ENCODE measurements around the gene BBS2.
"Not testable (repeated sequence)": the region's sequence is repeated elsewhere in the genome, so short reads cannot be mapped to it uniquely, and the experiment has no call there.

BBS2 gene

GRCh38 chr16:56532714-56533113, 12.9 kb upstream of the BBS2 start:
- Histone ChIP-seq H3K4me3 (no peak overlapping the region), H3K27ac (no peak overlapping the region)

- no peak overlapping the region for H3K4me3 ChIP-seq
- H3K27ac ChIP-seq = no peak overlapping the region
Observed at GRCh38 chr16:56530872-56531271, 11.0 kb upstream of the BBS2 start.

- Histone ChIP-seq H3K4me3 (no peak overlapping the region), H3K27ac (no peak overlapping the region)
Observed at GRCh38 chr16:56525236-56525635, 5.4 kb upstream of the BBS2 start.

- H3K4me3 ChIP-seq = peak overlapping the region; percentile 60 to 99 (median 94)
- H3K27ac ChIP-seq = peak overlapping the region in 20 of 21 experiments; percentile 39 to 94 (median 88)
Observed at GRCh38 chr16:56520251-56520577, 390 bp upstream of the BBS2 start.

- Histone ChIP-seq H3K27ac (no peak overlapping the region), H3K4me3 (no peak overlapping the region)
Observed at GRCh38 chr16:56518425-56518824, 1.4 kb downstream of the BBS2 start.

- Histone ChIP-seq H3K27ac (no peak overlapping the region), H3K4me3 (no peak overlapping the region)
Observed at GRCh38 chr16:56517206-56517605, 2.6 kb downstream of the BBS2 start.

- no peak overlapping the region for H3K4me3 ChIP-seq
- H3K27ac ChIP-seq = peak overlapping the region in 2 of 21 experiments; percentile 27 to 34
Observed at GRCh38 chr16:56515665-56516064, 4.2 kb downstream of the BBS2 start.

GRCh38 chr16:56514845-56515244, 5.0 kb downstream of the BBS2 start:
- Histone ChIP-seq H3K4me3 (no peak overlapping the region), H3K27ac (peak overlapping the region in 1 of 21 experiments; percentile 13)

- no peak overlapping the region for H3K4me3 ChIP-seq
Observed at GRCh38 chr16:56513972-56514371, 5.9 kb downstream of the BBS2 start.

GRCh38 chr16:56513091-56513490, 6.7 kb downstream of the BBS2 start:
- Histone ChIP-seq H3K4me3 (no peak overlapping the region), H3K27ac (no peak overlapping the region)

More at GRCh38 chr16:56513972-56514371, 5.9 kb downstream of the BBS2 start:
- no peak overlapping the region for H3K27ac ChIP-seq

- Histone ChIP-seq H3K27ac (no peak overlapping the region), H3K4me3 (no peak overlapping the region)
Observed at GRCh38 chr16:56512025-56512424, 7.8 kb downstream of the BBS2 start.

GRCh38 chr16:56510544-56510943, 9.3 kb downstream of the BBS2 start:
- H3K27ac ChIP-seq = no peak overlapping the region
- H3K4me3 ChIP-seq = no peak overlapping the region

GRCh38 chr16:56506941-56507340, 12.9 kb downstream of the BBS2 start:
- peak overlapping the region in 9 of 21 experiments; percentile 1 to 75 (median 52) for H3K27ac ChIP-seq
- H3K4me3 ChIP-seq = no peak overlapping the region

GRCh38 chr16:56505181-56505580, 14.6 kb downstream of the BBS2 start:
- peak overlapping the region in 2 of 21 experiments; percentile 10 to 22 for H3K27ac ChIP-seq

GRCh38 chr16:56493815-56494214, 26.0 kb downstream of the BBS2 start:
- no peak overlapping the region for H3K4me3 ChIP-seq
- H3K27ac ChIP-seq = no peak overlapping the region

More at GRCh38 chr16:56505181-56505580, 14.6 kb downstream of the BBS2 start:
- no peak overlapping the region for H3K4me3 ChIP-seq

- Histone ChIP-seq H3K4me3 (no peak overlapping the region), H3K27ac (no peak overlapping the region)
Observed at GRCh38 chr16:56493126-56493525, 26.7 kb downstream of the BBS2 start.

- H3K4me3 ChIP-seq = no peak overlapping the region
- H3K27ac ChIP-seq = no peak overlapping the region
Observed at GRCh38 chr16:56491657-56492261, 28.1 kb downstream of the BBS2 start.

- H3K27ac ChIP-seq, H3K4me3 ChIP-seq: not testable (repeated sequence)
Observed at GRCh38 chr16:56488868-56489267, 31.0 kb downstream of the BBS2 start.

GRCh38 chr16:56488035-56488434, 31.8 kb downstream of the BBS2 start:
- Histone ChIP-seq H3K27ac (no peak overlapping the region), H3K4me3 (no peak overlapping the region)

GRCh38 chr16:56483394-56483793, 36.4 kb downstream of the BBS2 start:
- Histone ChIP-seq H3K4me3 (no peak overlapping the region), H3K27ac (no peak overlapping the region)

GRCh38 chr16:56482683-56483236, 37.1 kb downstream of the BBS2 start:
- Histone ChIP-seq H3K27ac (no peak overlapping the region), H3K4me3 (no peak overlapping the region)
